CD4-positive, alpha-beta memory T cell (primary cell): ENCODE results near the gene PIGQ. TPM values are rescaled to one million over a fixed set of nuclear protein-coding genes. Genes with fewer than 3 reads are reported as not detected.
A peak's percentile ranks its signal among the peaks of the same experiment; 100 is the strongest.

ENCODE experiments used
- CTCF ChIA-PET: fragments of 350-600 bp; sonication (Branson Sonifier 250); formaldehyde crosslinking; loops from one replicate; lab custom pipeline; 2021; ENCODE audit warnings: inconsistent platforms; ENCODE audit not compliant: partially characterized antibody; lab: Charles Lee
- POLR2A ChIA-PET: fragments of 350-600 bp; sonication (Branson Sonifier 250); formaldehyde crosslinking; loops from one replicate; lab custom pipeline; 2021; ENCODE audit not compliant: partially characterized antibody; lab: Charles Lee
- DNase-seq, 5 donors: peaks; one replicate each; pipeline versions ENCODE4 v3.0.0 to v3.0.0-alpha.2; 2020 to 2022; ENCODE audit warnings: mixed read lengths in 1 of 5
- H3K27ac ChIP-seq: one replicate; pipeline ENCODE4 v1.7.0; 2013; ENCODE audit warnings: low read depth, low read length
- H3K27me3 ChIP-seq: 2 replicates; pipeline ENCODE4 v1.7.0; 2013; ENCODE audit warnings: mild to moderate bottlenecking, low read length, moderate library complexity; ENCODE audit not compliant: insufficient read depth
- H3K36me3 ChIP-seq: 2 replicates; pipeline ENCODE4 v1.7.0; 2013; ENCODE audit warnings: mild to moderate bottlenecking, low read length, moderate library complexity; ENCODE audit not compliant: insufficient read depth
- H3K4me1 ChIP-seq: 2 replicates; pipeline ENCODE4 v1.7.0; 2013; ENCODE audit warnings: mild to moderate bottlenecking, low read length, moderate library complexity; ENCODE audit not compliant: insufficient read depth
- H3K4me3 ChIP-seq, 2 donors: one replicate each; pipeline ENCODE4 v1.7.0; 2013; ENCODE audit warnings: low read length in 2 of 2, mild to moderate bottlenecking in 1 of 2
- H3K9me3 ChIP-seq, 2 donors: one replicate each; pipeline ENCODE4 v1.7.0; 2013; ENCODE audit warnings: low read length in 2 of 2, control low read depth in 1 of 2; ENCODE audit not compliant: control insufficient read depth in 1 of 2
- H3K27ac Mint-ChIP-seq, 7 donors: one replicate each; pipeline ENCODE4 v1.8.0; 2020 to 2021; ENCODE audit warnings: mixed read lengths in 7 of 7, mild to moderate bottlenecking in 6 of 7, inconsistent platforms in 3 of 7, moderate library complexity in 3 of 7
- H3K27me3 Mint-ChIP-seq, 2 donors: one replicate each; pipeline ENCODE4 v1.8.0; 2020 to 2021; ENCODE audit warnings: mixed read lengths in 2 of 2
- H3K36me3 Mint-ChIP-seq, 2 donors: one replicate each; pipeline ENCODE4 v1.8.0; 2020 to 2021; ENCODE audit warnings: mixed read lengths in 2 of 2, inconsistent platforms in 1 of 2, mild to moderate bottlenecking in 1 of 2
- H3K4me1 Mint-ChIP-seq, 4 donors: one replicate each; pipeline ENCODE4 v1.8.0; 2020 to 2021; ENCODE audit warnings: mixed read lengths in 4 of 4, mild to moderate bottlenecking in 1 of 4
- H3K4me3 Mint-ChIP-seq, 8 donors: one replicate each; pipeline ENCODE4 v1.8.0; 2020 to 2021; ENCODE audit warnings: mixed read lengths in 8 of 8, mild to moderate bottlenecking in 7 of 8, moderate library complexity in 6 of 8, inconsistent platforms in 3 of 8
- H3K9me3 Mint-ChIP-seq, 8 donors: one replicate each; pipeline ENCODE4 v1.8.0; 2020 to 2021; ENCODE audit warnings: mixed read lengths in 8 of 8, mild to moderate bottlenecking in 5 of 8, inconsistent platforms in 3 of 8, moderate library complexity in 1 of 8
- intact Hi-C: fragments of 100-400 bp; cut with micrococcal nuclease; formaldehyde crosslinking; loops from one replicate; pipeline ENCODE4 v1.15.1; 2023
- polyA plus RNA-seq, 2 donors: library from polyadenylated mRNA; unstranded; fragments of 300-500 nt; fragmentation: Illumina TruSeq; gene quantifications; one replicate each; pipeline ENCODE4 v1.2.3, GENCODE V29; 2021
- total RNA-seq, 2 experiments: library from RNA; stranded (reverse); gene quantifications; one replicate each; pipeline ENCODE4 v1.2.3, GENCODE V29; 2021

Gene PIGQ
- total and polyA plus RNA-seq, 4 experiments from 2014 or later = 7.2 to 63.3 (median 37.0) TPM

DNA sequence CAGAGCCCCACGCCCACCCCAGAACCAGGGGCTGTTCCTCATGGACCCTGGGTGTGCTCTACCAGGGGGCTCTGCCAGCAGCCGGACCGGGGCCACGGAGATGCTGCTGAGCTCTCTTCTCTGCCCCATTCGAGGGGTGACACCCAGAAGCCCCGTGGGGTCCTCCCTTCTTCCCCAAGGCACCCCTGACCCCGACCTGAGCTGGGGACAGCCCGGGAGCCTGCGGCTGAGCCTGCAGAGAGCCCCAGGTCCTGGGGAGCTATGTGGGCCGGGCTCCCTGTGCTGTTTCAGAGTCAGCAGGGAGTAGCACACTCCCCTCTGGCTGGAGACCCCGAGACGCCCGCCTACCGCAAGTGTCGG, 10.8 kb upstream of the PIGQ start:
- peaks cover 0 to 7% of the 10 kb centered on the region in 2 donors for H3K27me3 Mint-ChIP-seq
- no peak overlapping the region for H3K4me3 Mint-ChIP-seq
- intact Hi-C loops = no loop called here

GRCh38 chr16:559411-560203, 10.2 kb upstream of the PIGQ start:
- ChIA-PET POLR2A (no interaction called here), CTCF (no interaction called here)
- H3K27ac ChIP-seq = no peak overlapping the region

More for the DNA sequence above, 10.8 kb upstream of the PIGQ start:
- no peaks in the 10 kb centered on the region for H3K36me3 ChIP-seq
- Mint-ChIP-seq H3K4me1 (peaks cover 0 to 2% (median 0%) of the 10 kb centered on the region in 4 donors), H3K9me3 (no peaks in the 10 kb centered on the region), H3K36me3 (peaks cover 0 to 1% of the 10 kb centered on the region in 2 donors), H3K27ac (no peak overlapping the region)
- no peak for DNase-seq
- ChIA-PET CTCF (no interaction called here), POLR2A (no interaction called here)
- H3K9me3 ChIP-seq = no peaks in the 10 kb centered on the region
- H3K27me3 ChIP-seq = peaks cover 3% of the 10 kb centered on the region
- no peak overlapping the region for H3K27ac ChIP-seq
- no peak overlapping the region for H3K4me3 ChIP-seq
- no peaks in the 10 kb centered on the region for H3K4me1 ChIP-seq

DNA sequence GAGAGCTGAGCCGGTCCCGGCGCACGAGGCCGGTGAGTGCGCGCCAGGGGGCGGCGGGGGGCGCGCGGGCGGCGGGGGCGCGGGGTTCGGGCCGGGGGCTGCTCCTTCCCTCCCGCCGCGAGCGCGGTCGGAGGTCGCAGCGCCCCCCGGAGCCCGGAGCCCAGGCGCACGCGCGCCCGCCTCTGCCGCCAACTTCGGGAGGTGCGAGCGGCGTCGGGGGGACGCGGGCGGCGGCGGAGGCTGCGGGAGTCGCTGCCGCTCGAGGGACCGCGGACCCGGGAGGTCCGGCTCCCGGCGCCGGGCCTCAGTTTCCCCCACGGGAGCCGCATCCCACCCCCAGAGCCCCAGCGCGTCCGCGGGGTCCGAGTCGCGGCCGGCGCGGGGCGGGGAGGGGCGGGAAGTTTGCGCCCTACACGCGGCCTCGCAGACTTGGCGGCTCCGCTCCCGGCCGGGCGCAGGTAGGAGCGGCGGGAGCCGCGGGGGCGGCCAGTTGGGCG, 9.5 kb upstream of the PIGQ start, which contains the start of gene PRR35:
Gene PRR35, plus strand, starts transcription at position 191 of the 497 bp plus-strand sequence. CDS start 2,901 bp downstream, outside the sequence.
- Histone ChIP-seq H3K27me3 (peaks cover 3% of the 10 kb centered on the region), H3K36me3 (no peaks in the 10 kb centered on the region), H3K4me1 (no peaks in the 10 kb centered on the region), H3K4me3 (no peak within 1 kb of the TSS), H3K27ac (no peak within 1 kb of the TSS), H3K9me3 (no peaks in the 10 kb centered on the region)
- POLR2A ChIA-PET = no interaction called here
- Mint-ChIP-seq H3K36me3 (no peaks in the 10 kb centered on the region), H3K9me3 (no peaks in the 10 kb centered on the region), H3K27ac (no peak within 1 kb of the TSS), H3K4me3 (no peak within 1 kb of the TSS), H3K4me1 (peaks cover 0 to 2% (median 0%) of the 10 kb centered on the region in 4 donors), H3K27me3 (peaks cover 0 to 7% of the 10 kb centered on the region in 2 donors)
- CTCF ChIA-PET = no interaction called here
- no peak for DNase-seq
- intact Hi-C loops = no loop called here

More at GRCh38 chr16:559411-560203, 10.2 kb upstream of the PIGQ start:
- no peaks in the 10 kb centered on the region for H3K9me3 ChIP-seq
- intact Hi-C loops = no loop called here
- peaks cover 3% of the 10 kb centered on the region for H3K27me3 ChIP-seq
- DNase-seq = no peak
- no peak overlapping the region for H3K4me3 ChIP-seq
- Mint-ChIP-seq H3K36me3 (no peaks in the 10 kb centered on the region), H3K4me1 (peaks cover 0 to 2% (median 0%) of the 10 kb centered on the region in 4 donors), H3K4me3 (no peak overlapping the region), H3K9me3 (no peaks in the 10 kb centered on the region), H3K27me3 (peaks cover 0 to 7% of the 10 kb centered on the region in 2 donors), H3K27ac (no peak overlapping the region)
- H3K36me3 ChIP-seq = no peaks in the 10 kb centered on the region
- H3K4me1 ChIP-seq = no peaks in the 10 kb centered on the region

DNA sequence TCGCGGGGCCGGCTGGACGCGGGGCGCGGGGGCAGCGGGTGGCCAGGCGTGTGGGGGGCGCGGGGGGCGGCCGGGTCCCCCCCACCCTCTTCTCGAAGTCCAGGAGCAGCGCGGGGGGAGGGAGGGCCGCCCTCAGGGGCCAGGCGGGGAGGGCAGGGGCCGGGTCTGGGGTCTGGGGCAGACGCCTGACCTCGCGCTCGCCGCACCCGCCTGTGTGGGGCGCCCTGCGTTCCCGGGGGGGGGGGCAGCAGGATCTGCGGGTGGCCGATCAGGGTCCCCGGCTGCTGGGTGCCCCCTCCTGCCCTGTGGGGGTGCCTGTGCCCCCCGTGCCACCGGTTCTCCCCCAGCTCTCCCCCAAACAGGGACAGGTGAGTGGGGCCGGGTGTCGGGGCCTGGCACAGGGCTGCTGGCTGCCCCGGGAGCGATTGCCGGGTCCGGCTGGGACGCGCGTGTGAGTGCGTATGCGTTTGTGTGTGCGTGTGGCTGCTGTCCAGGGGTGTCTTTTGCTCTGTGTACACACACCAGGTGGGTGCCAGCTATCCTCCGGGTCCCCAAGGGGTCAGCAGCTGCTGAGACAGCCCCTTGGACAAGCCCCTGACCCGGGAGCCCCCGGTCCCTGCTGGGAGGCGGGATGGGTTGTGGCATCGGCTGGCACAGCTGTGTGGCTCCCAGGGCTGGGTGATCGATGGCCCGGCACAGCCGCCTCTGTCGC, 8.9 kb upstream of the PIGQ start:
- CTCF ChIA-PET = no interaction called here
- Histone ChIP-seq H3K36me3 (no peaks in the 10 kb centered on the region), H3K4me1 (peaks cover under 1% of the 10 kb centered on the region), H3K27ac (no peak overlapping the region), H3K27me3 (peaks cover 3% of the 10 kb centered on the region), H3K4me3 (no peak overlapping the region), H3K9me3 (no peaks in the 10 kb centered on the region)
- Mint-ChIP-seq H3K36me3 (no peaks in the 10 kb centered on the region), H3K27me3 (peaks cover 0 to 7% of the 10 kb centered on the region in 2 donors), H3K9me3 (no peaks in the 10 kb centered on the region), H3K4me1 (peaks cover 0 to 2% (median 0%) of the 10 kb centered on the region in 4 donors), H3K4me3 (no peak overlapping the region), H3K27ac (no peak overlapping the region)
- intact Hi-C loops = no loop called here
- no peak for DNase-seq
- POLR2A ChIA-PET = no interaction called here

- Histone ChIP-seq H3K4me3 (no peak overlapping the region), H3K36me3 (no peaks in the 10 kb centered on the region), H3K27ac (no peak overlapping the region), H3K27me3 (peaks cover 3% of the 10 kb centered on the region), H3K9me3 (no peaks in the 10 kb centered on the region), H3K4me1 (peaks cover 6% of the 10 kb centered on the region)
- DNase-seq = no peak
- H3K4me1 Mint-ChIP-seq = peaks cover under 1 to 2% (median 1%) of the 10 kb centered on the region in 4 donors
- H3K9me3 Mint-ChIP-seq = no peaks in the 10 kb centered on the region
- CTCF ChIA-PET = no interaction called here
- POLR2A ChIA-PET = interaction anchor here (0.6 kb wide), 1 partner anchor 26 kb away, joined by 3 read pairs; no protein-coding TSS in a partner anchor
- no peak overlapping the region for H3K4me3 Mint-ChIP-seq
- intact Hi-C loops = no loop called here
- no peak overlapping the region for H3K27ac Mint-ChIP-seq
- peaks cover 0 to 7% of the 10 kb centered on the region in 2 donors for H3K27me3 Mint-ChIP-seq
- H3K36me3 Mint-ChIP-seq = no peaks in the 10 kb centered on the region
Measured at GRCh38 chr16:561413-561794, 8.4 kb upstream of the PIGQ start.

DNA sequence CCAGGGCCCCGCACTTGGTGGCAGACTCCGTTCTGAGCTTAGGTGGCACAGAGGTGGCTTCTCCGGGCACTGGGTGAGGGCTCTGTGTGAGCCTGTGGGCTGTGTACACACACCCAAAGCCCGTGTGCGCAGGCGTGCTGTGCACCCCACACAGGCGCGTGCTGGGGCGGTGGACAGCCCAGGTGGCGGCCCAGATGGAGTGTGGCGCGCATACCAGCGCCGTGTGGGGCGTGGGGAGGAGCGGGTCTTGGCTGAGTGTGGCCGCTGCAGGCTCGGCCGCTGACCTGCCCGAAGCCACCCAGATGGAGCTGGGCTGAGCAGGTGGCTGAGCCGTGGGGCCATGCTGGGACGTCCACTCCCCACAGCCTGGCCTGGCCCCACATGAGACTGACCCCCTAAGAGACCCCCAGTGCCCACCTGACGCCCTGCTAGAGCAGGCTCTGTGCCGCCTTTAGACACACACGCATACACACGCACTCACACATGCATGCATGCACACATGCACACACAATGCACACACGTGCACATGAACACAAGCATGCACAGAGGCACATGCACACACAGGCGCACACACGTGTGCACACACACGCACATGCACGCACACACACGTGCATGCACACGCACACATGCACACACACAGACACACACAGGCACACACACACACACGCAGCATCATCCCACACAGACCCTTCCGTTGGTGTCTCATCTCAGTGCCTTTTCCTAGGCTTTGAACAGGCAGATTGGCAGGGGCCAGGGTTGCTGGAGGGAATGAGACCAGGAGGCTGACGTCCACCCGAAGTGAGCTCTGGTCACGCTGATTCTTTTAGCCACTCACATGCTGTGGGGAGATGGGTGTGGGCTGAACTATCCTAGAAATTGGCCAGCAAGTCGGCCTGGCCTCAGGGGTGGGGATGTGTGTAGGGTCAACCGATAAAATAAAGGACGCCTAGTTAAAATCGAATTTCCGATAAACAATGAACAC, 7.5 kb upstream of the PIGQ start:
- Mint-ChIP-seq H3K27ac (peak overlapping the region in 1 of 7 donors; percentile 6), H3K36me3 (peaks cover 0 to 2% of the 10 kb centered on the region in 2 donors), H3K27me3 (peaks cover 0 to 7% of the 10 kb centered on the region in 2 donors), H3K4me1 (peaks cover 5 to 10% (median 9%) of the 10 kb centered on the region in 4 donors), H3K4me3 (peak overlapping the region in 2 of 8 donors; percentile 24 to 27), H3K9me3 (no peaks in the 10 kb centered on the region)
- CTCF ChIA-PET = no interaction called here
- intact Hi-C loops = no loop called here
- no peaks in the 10 kb centered on the region for H3K9me3 ChIP-seq
- H3K36me3 ChIP-seq = no peaks in the 10 kb centered on the region
- POLR2A ChIA-PET = interaction anchor here (0.6 kb wide), 1 partner anchor 26 kb away, joined by 3 read pairs; no protein-coding TSS in a partner anchor
- no peak overlapping the region for H3K4me3 ChIP-seq
- H3K27me3 ChIP-seq = peaks cover 3% of the 10 kb centered on the region
- H3K4me1 ChIP-seq = peaks cover 15% of the 10 kb centered on the region
- DNase-seq = no peak
- H3K27ac ChIP-seq = no peak overlapping the region
